Glutamatergic neuron (in vitro differentiated cells): Measurements from ENCODE around the gene TMEM61. TPM values are rescaled to one million over a fixed set of nuclear protein-coding genes. Genes with fewer than 3 reads are reported as not detected.

ENCODE experiments used
- DNase-seq: peaks from one replicate; pipeline ENCODE4 v3.0.0; 2022
- H3K27ac Mint-ChIP-seq: one replicate; pipeline ENCODE4 v1.8.0; 2020; ENCODE audit warnings: mild to moderate bottlenecking, mixed read lengths, inconsistent platforms; ENCODE audit not compliant: unreplicated experiment
- H3K27me3 Mint-ChIP-seq: one replicate; pipeline ENCODE4 v1.8.0; 2020; ENCODE audit warnings: mild to moderate bottlenecking, moderate library complexity, mixed read lengths, inconsistent platforms; ENCODE audit not compliant: unreplicated experiment
- H3K36me3 Mint-ChIP-seq: one replicate; pipeline ENCODE4 v1.8.0; 2020; ENCODE audit warnings: mild to moderate bottlenecking, mixed read lengths, inconsistent platforms; ENCODE audit not compliant: unreplicated experiment
- H3K4me1 Mint-ChIP-seq: one replicate; pipeline ENCODE4 v1.8.0; 2020; ENCODE audit warnings: mild to moderate bottlenecking, low read depth, mixed read lengths, inconsistent platforms; ENCODE audit not compliant: unreplicated experiment
- H3K4me3 Mint-ChIP-seq: one replicate; pipeline ENCODE4 v1.8.0; 2020; ENCODE audit warnings: mild to moderate bottlenecking, mixed read lengths, inconsistent platforms; ENCODE audit not compliant: unreplicated experiment
- H3K9me3 Mint-ChIP-seq: one replicate; pipeline ENCODE4 v1.8.0; 2020; ENCODE audit warnings: mild to moderate bottlenecking, moderate library complexity, mixed read lengths, inconsistent platforms; ENCODE audit not compliant: unreplicated experiment
- total RNA-seq: library from RNA; stranded (reverse); fragmentation: NEBNext Ultra II Directional; extraction: Animal tissue kit (Norgen Biotek cat#: 25700); gene quantifications from one replicate; pipeline ENCODE4 v1.2.1, GENCODE V29; 2021; ENCODE audit not compliant: unreplicated experiment
- TF ChIP-seq, protein P1 (sequence below): fragments of 200-600 bp; sonication (generic); IDR thresholded peaks from one replicate; pipeline ENCODE4 v1.5.0; 2021; ENCODE audit not compliant: partially characterized antibody, unreplicated experiment

Gene TMEM61
- total RNA-seq, 1 donor from 2014 or later: not detected

DNA sequence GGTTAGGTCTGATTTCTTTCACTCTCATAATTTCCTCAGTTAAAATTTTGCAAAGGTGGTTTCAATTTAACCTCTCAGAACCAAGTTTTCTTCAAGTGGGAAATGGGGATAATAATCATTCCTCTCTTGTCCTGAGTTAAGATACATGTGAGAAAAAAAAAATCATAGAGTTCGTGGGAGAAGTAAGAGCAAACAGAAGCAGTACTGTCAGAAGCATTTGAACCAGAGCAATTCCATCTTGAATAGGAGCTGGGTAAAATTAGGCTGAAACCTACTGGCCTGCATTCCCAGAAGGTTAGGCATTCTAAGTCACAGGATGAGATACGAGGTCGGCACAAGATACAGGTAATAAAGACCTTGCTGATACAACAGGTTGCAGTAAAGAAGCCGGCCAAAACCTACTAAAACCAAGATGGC, 28.6 kb upstream of the TMEM61 start:
- no peak overlapping the region for H3K27ac Mint-ChIP-seq
- H3K4me1 Mint-ChIP-seq: peaks cover 6% of the 10 kb centered on the region
- TF ChIP-seq, protein P1, sequence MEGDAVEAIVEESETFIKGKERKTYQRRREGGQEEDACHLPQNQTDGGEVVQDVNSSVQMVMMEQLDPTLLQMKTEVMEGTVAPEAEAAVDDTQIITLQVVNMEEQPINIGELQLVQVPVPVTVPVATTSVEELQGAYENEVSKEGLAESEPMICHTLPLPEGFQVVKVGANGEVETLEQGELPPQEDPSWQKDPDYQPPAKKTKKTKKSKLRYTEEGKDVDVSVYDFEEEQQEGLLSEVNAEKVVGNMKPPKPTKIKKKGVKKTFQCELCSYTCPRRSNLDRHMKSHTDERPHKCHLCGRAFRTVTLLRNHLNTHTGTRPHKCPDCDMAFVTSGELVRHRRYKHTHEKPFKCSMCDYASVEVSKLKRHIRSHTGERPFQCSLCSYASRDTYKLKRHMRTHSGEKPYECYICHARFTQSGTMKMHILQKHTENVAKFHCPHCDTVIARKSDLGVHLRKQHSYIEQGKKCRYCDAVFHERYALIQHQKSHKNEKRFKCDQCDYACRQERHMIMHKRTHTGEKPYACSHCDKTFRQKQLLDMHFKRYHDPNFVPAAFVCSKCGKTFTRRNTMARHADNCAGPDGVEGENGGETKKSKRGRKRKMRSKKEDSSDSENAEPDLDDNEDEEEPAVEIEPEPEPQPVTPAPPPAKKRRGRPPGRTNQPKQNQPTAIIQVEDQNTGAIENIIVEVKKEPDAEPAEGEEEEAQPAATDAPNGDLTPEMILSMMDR: no peak
- no peak for DNase-seq
- peaks cover 10% of the 10 kb centered on the region for H3K9me3 Mint-ChIP-seq
- H3K36me3 Mint-ChIP-seq: peaks cover 13% of the 10 kb centered on the region
- peaks cover 5% of the 10 kb centered on the region for H3K27me3 Mint-ChIP-seq
- H3K4me3 Mint-ChIP-seq: no peak overlapping the region

DNA sequence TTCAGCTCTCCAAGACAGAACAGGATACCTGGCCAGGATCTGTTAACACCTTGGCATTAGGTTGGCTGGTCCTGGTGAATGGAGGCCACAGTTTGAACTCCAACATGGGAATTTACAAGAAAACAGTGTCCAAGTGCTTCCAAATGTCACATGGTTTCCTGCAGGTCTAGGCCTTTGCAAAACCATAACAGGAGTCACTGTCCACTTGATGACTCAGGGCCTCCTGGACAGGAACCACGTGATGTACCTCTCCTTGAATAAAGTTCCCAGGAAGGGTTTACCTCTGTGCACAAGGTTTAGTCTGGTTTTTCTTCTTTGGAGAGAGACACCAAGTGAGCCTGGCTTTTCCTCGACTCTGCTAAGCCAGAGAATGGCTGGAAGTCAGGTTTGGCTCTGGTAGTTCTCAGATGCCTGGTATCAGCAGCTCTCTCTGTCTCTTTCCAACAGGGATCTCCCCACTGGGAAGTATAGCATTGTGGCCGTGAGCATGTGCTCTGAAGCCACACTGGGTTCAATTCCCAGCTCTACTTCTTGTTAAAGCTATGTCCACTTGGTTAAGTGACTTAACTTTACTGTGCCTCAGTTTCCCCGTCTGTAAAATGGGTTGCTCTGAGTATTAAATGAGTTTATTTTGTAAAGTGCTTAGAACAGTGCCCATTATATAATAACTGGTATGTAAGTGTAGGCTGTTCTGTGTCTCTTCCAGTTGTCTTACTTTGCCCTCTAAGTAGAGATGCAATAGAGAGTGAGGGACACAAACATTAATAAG, 27.3 kb upstream of the TMEM61 start:
- TF ChIP-seq, protein P1: no peak
- Mint-ChIP-seq H3K27me3 (peaks cover 3% of the 10 kb centered on the region), H3K9me3 (peaks cover 12% of the 10 kb centered on the region), H3K27ac (no peak overlapping the region), H3K4me1 (peaks cover 6% of the 10 kb centered on the region), H3K36me3 (peaks cover 13% of the 10 kb centered on the region), H3K4me3 (no peak overlapping the region)
- no peak for DNase-seq

DNA sequence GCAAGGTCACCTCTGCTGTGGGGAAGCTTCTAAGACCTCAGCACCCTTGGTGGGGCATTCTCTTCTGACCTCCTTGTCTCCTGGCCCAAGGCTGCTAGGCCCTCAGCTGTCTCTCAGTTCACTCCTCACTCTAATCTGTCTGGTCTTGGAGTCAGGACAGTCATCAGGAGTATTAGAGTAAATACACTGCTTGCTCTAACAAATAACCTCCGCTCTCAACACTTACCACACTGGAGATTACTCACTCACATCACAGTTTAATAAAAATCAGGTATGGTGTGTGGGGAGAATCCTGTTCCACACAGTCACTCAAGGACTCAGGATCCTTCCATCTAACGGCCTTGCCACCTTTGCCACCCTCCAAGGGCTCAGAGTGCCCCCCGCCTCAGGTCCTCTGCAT, 26.6 kb upstream of the TMEM61 start:
- Mint-ChIP-seq H3K4me3 (no peak overlapping the region), H3K4me1 (peaks cover 6% of the 10 kb centered on the region), H3K27me3 (peaks cover 3% of the 10 kb centered on the region), H3K27ac (no peak overlapping the region), H3K36me3 (peaks cover 19% of the 10 kb centered on the region), H3K9me3 (peaks cover 12% of the 10 kb centered on the region)
- no peak for DNase-seq
- TF ChIP-seq, protein P1: no peak

DNA sequence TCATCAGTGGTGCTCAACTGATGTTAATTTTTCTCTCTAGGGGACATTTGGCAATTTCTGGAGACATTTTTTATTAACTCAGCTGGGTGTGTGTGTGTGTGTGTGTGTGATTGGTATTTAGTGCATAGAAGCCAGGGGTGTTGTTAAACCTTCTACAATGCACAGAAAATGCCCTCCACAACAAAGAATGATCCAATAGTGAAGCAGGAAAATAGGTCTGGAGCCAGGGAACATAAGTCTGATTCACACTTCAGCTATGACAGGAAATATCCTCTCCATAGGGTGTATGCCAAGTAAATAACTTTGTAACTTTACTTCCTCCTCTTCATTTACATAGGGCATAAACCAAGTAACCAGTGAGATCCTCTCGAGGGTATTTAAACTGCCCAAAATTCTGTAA, 25.1 kb upstream of the TMEM61 start:
- no peak for DNase-seq
- no peak overlapping the region for H3K27ac Mint-ChIP-seq
- peaks cover 22% of the 10 kb centered on the region for H3K36me3 Mint-ChIP-seq
- TF ChIP-seq, protein P1: no peak
- peaks cover under 1% of the 10 kb centered on the region for H3K4me1 Mint-ChIP-seq
- H3K27me3 Mint-ChIP-seq: peaks cover 2% of the 10 kb centered on the region
- no peak overlapping the region for H3K4me3 Mint-ChIP-seq
- peaks cover 12% of the 10 kb centered on the region for H3K9me3 Mint-ChIP-seq

DNA sequence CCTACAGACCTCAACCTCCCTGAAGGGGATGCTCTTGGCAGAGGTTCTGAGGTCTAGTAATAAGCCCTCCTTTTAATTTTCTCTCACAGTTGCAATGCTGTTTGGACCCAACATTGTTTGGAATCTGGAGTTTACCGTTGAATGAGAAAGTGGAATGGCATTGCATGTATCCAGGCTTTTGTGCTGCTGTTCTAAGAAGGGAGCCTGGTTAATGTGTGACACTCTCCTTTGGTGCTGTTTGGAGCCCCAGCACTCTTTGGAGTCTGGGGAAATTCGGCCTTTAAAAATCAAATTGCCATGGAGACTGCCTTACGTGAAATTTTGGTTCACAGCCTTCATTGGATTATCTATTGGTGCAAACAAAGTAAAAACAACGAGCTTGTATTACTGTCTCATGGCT, 23.7 kb upstream of the TMEM61 start:
- H3K36me3 Mint-ChIP-seq: peaks cover 22% of the 10 kb centered on the region
- H3K4me3 Mint-ChIP-seq: no peak overlapping the region
- H3K27me3 Mint-ChIP-seq: no peaks in the 10 kb centered on the region
- no peaks in the 10 kb centered on the region for H3K4me1 Mint-ChIP-seq
- DNase-seq: no peak
- peaks cover 8% of the 10 kb centered on the region for H3K9me3 Mint-ChIP-seq
- no peak overlapping the region for H3K27ac Mint-ChIP-seq
- TF ChIP-seq, protein P1: no peak
